HG03066 (cell line): ENCODE measurements around the gene KCNT2.
"Not testable (repeated sequence)": the region's sequence is repeated elsewhere in the genome, so short reads cannot be mapped to it uniquely, and the experiment has no call there.

Experiments
- ATAC-seq: cut with Tn5 transposase; IDR thresholded peaks from one replicate; pipeline ENCODE4 v1.9.1; 2021; ENCODE audit warnings: low read depth; ENCODE audit not compliant: unreplicated experiment

The KCNT2 gene

GRCh38 chr1:196517193-196517592 is 91.0 kb downstream of the KCNT2 start:
- ATAC-seq = no peak

GRCh38 chr1:196516373-196516772 is 91.9 kb downstream of the KCNT2 start:
- no peak for ATAC-seq

DNA sequence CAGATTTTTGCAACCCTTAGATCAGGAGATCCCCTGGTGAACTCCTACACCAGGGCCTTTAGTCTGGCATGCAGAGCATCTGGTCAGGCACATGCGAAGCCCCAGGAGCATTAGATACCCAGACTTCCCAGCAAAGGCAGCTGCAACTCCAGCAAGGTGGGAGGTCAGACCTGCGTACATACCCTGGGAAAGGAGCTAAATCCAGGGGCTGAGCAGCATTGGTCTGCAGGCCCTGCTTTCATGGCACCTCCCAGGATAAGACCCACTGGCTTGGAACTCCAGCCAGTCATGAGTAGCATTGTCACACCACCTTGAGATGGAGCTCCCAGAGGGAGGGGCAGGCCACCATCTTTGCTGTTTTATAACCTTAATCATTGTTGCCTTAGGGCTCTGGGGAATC is 92.3 kb downstream of the KCNT2 start:
- ATAC-seq = no peak

DNA sequence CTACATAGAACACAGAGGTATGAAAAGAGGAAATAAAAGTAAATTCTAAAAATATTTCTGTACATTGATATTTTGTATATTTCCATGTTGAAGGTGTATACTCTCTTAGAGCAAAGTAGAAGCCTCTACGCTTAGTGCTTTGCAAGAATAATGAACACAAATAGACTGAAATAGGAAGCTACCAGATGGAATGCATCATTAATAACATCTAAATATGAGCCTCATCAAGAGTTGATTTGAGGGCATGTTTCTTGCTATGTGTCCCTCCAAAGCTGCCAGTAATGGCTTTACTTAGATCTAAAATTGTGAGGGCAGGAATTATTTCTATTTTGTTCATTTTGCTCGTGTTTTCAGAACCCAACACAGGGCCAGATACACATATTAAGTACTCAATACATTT is 94.4 kb downstream of the KCNT2 start:
- ATAC-seq = no peak

DNA sequence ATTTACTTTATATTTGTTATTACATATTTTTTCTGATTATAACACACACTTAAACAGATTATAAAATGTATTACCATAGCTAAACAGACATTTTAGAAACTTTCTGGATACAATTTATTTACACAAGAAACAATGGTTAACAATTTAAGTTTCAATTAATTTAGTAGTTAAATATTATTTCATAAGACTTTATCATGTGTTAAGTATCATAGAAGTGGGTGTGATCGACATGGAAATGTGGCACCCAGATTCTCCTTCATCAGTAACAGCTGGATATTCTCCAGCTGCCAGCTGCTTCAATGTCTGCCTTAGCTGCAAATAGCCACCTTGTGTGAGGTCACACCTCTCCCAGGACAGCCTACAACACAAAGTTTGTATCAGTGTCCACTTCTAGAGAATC is 97.8 kb downstream of the KCNT2 start:
- no peak for ATAC-seq

DNA sequence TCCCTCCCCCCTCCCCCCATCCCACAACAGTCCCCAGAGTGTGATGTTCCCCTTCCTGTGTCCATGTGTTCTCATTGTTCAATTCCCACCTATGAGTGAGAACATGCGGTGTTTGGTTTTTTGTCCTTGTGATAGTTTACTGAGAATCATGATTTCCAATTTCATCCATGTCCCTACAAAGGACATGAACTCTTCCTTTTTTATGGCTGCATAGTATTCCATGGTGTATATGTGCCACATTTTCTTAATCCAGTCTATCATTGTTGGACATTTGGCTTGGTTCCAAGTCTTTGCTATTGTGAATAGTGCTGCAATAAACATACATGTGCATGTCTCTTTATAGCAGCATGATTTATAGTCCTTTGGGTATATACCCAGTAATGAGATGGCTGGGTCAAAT is 104.0 kb downstream of the KCNT2 start:
- not testable (repeated sequence) for ATAC-seq

GRCh38 chr1:196502437-196502836 is 105.8 kb downstream of the KCNT2 start:
- ATAC-seq = no peak

- ATAC-seq = no peak
These were observed 106.3 kb downstream of the KCNT2 start for GRCh38 chr1:196501760-196502428.

DNA sequence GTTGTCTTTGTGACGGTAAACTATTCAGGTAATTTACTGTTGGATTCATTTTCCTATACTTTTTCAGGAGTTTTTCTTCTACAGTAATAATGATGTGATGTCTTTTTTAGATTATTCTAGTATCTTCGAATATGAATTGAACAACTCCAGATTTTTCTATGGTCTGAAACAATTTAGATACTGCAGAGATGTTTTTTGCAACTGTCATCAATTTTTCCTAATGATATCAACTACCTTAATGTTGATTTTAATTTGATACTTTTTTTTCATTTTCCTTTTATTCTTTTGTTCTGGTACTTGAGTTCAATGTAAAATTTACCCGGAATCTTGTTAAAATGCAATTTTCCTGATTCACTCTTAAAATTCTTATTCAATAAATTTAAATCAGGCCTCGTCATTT is 110.4 kb downstream of the KCNT2 start:
- ATAC-seq = no peak

GRCh38 chr1:196494766-196495165 is 113.5 kb downstream of the KCNT2 start:
- no peak for ATAC-seq

DNA sequence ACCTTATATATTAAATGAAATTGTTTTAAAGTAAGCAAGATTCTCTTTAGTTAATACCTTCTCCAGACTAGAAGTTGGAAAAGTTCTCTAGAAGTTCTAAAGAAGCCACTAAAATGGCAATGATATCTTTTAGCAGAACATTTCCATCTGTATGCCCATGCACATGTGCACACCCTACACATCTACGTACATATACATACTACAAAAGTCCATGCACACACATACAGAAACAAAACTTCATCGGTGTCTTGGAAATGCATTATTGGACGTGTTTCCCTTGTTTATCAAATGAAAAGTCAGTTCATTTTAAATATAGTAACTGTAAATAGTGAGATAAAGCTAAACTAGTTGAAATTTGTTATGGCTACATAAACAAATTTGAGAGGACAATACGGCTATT is 114.4 kb downstream of the KCNT2 start:
- ATAC-seq = no peak

DNA sequence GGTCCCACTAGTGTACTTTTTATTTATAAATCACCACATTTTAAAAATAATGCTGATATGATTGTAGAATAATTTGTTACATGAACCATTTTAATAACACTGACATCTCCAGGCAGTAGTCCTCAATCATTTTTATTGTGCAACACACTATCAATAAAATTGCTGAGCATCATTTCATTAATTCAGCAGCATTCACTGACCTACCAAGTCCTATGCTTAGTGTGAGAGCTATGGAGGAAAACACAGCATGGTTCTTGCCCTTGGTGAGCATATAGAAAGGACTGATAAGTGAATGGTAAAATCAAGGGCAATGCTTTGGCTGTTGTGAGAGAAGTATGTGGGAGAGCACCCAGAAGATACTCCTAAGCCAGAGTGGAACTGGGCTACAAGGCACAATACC is 119.7 kb downstream of the KCNT2 start:
- no peak for ATAC-seq

- no peak for ATAC-seq
These were observed 121.9 kb downstream of the KCNT2 start for GRCh38 chr1:196486346-196486745.

GRCh38 chr1:196481616-196482015 is 126.6 kb downstream of the KCNT2 start:
- ATAC-seq = no peak

DNA sequence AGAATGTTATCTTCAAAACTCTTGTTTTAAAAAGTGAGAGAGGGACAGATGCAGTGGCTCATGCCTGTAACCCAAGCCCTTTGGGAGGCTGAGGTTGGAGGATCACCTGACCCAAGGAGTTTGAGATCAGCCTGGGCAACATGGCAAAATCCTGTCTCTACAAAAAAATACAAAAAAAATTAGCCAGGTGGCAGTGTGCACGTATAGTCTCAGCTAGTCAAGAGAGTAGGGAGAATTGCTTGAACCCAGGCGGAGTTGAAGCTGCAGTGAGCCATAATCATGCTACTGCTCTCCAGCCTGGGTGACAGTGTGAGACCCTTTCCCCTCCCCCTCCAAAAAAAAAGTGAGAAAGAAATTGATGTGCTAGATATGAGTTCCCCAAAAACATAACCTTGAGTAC is 131.0 kb downstream of the KCNT2 start:
- no peak for ATAC-seq

- ATAC-seq = no peak
These were observed 140.9 kb downstream of the KCNT2 start for GRCh38 chr1:196467230-196467925.

GRCh38 chr1:196466654-196467053 is 141.6 kb downstream of the KCNT2 start:
- no peak for ATAC-seq

DNA sequence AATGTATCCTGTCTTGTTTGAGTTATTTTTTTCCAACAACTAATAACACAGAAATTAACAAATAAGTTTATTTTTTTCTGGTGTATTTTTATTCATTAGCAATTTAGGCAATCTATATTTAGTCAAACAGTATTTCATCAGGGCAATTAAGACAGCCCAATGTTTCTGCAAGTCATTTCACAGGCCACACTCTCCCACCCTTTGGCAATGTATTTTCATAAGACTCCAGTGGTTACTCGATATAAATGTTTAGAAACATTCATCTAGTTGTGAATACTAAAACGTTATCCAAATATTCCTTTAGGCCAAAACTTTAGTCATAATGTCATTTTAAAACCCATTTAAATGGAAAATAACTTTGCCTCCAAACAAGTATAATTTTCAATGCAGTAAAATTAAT is 142.1 kb downstream of the KCNT2 start:
- no peak for ATAC-seq

- ATAC-seq = no peak
These were observed 143.7 kb downstream of the KCNT2 start for GRCh38 chr1:196464480-196464941.

- no peak for ATAC-seq
These were observed 146.2 kb downstream of the KCNT2 start for GRCh38 chr1:196462086-196462485.

DNA sequence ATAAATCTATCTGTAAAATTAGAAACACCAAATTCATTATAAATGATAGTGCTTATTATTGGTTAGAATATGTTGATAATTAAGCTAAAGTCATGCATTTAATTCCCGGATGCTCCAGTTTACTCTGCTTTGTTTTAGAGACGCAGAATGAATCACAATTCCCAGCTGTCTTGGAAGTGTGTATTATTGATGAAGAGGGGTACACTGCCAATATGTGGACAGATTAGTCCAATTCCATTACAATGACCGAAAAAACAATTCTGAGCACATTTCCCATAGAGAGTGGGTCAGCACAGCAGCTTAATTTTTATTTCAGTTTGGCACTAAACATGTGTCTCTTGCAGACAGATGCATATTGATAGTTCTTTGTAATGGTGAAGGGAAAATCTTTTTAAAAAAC is 146.7 kb downstream of the KCNT2 start:
- ATAC-seq = no peak

DNA sequence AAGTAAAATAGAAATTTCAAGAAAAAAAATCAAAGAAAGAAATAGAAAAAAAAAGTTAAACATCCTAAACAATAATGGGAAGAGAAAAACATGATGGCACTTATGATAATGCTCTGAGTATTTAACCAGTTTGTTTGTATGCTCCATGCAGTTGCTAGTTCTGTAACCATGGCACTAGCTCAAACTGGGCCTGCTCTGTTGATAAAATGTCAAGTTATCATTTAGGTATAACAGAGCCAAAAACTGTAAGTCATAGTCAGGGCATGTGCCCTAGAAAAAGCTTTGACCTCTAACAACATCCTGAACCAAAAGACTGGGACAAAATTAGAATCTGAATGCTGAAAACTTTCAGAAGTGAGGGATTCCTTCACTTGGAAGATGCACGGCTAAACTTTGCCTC is 148.9 kb downstream of the KCNT2 start:
- no peak for ATAC-seq
